ENCODE data around the gene ATG4A. TPM values are rescaled to one million over a fixed set of nuclear protein-coding genes. Genes with fewer than 3 reads are reported as not detected.

ATG4A gene
- total RNA-seq, 1 experiment from 2014 or later: 6.4 TPM

DNA sequence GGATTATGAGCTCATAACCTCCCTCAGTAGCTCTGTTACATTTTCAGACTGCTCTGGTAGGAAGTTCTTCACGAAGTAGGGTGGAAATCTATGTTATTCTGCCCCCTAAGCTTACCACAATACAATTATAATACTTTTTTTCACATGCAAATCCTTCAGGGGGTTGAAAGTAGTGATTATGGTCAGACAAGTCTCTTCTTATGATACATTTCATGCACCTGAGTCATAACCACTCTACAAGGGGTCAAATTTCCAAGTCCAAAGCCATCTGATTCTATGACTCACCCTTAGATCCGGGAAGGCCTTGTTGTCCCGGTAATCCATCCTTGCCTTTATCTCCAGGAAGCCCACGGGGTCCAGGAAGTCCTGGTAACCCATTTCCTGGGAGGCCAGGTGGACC is 95.2 kb downstream of the ATG4A start:
- no peak overlapping the region for H3T11ph ChIP-seq (ENCODE audit: low read length)
- H3K9me3 ChIP-seq (ENCODE audit: control insufficient read depth, low read depth, low read length): no peaks in the 10 kb centered on the region
- no peak overlapping the region for H2AFZ ChIP-seq (ENCODE audit: low read length)
- no peak overlapping the region for H3K56ac ChIP-seq (ENCODE audit: insufficient read length, low read depth, low read length)
- no peaks in the 10 kb centered on the region for H3K9me3 Mint-ChIP-seq
- peaks cover 5 to 6% of the 10 kb centered on the region in 2 experiments for H3K4me1 Mint-ChIP-seq
- H3K79me2 ChIP-seq (ENCODE audit: insufficient read depth, low read length): no peaks in the 10 kb centered on the region
- no peak for DNase-seq
- H3K9ac ChIP-seq (ENCODE audit: extremely low read depth, insufficient read length, low read length): no peak overlapping the region
- H3K23ac ChIP-seq (ENCODE audit: insufficient read length, low read depth, low read length): no peak overlapping the region
- H2BK15ac ChIP-seq (ENCODE audit: low read depth, low read length): no peak overlapping the region
- no peak overlapping the region for H2BK20ac ChIP-seq (ENCODE audit: low read depth, low read length, poor library complexity, severe bottlenecking)
- WGBS (ENCODE audit: extremely low coverage, insufficient read length, low lambda C conversion rate): no CpG with 5 or more reads among the region's 4 CpGs
- no peaks in the 10 kb centered on the region for H3K4me1 ChIP-seq (ENCODE audit: insufficient read depth, low read length)
- no peak overlapping the region for H3K14ac ChIP-seq (ENCODE audit: insufficient read depth, low read length)
- H3K27me3 ChIP-seq (ENCODE audit: insufficient read depth, low read length): no peaks in the 10 kb centered on the region
- no peaks in the 10 kb centered on the region for H3K23me2 ChIP-seq (ENCODE audit: insufficient read length, low read depth, low read length, poor library complexity, severe bottlenecking)
- H2AK5ac ChIP-seq (ENCODE audit: insufficient read length, low read length): no peak overlapping the region
- no peak overlapping the region for H4K8ac ChIP-seq (replicated peaks; ENCODE audit: insufficient read length, low read depth, low read length)
- H3K79me1 ChIP-seq (ENCODE audit: insufficient read depth, low read depth, low read length, poor library complexity, severe bottlenecking): no peaks in the 10 kb centered on the region
- H2BK120ac ChIP-seq (ENCODE audit: low read depth, low read length, poor library complexity, severe bottlenecking): no peak overlapping the region
- no peak overlapping the region for H3K18ac ChIP-seq (ENCODE audit: insufficient read length, low read depth, low read length)
- no peaks in the 10 kb centered on the region for H4K20me1 ChIP-seq (ENCODE audit: control insufficient read depth, insufficient read depth, insufficient read length)
- H4K91ac ChIP-seq (ENCODE audit: insufficient read length, low read depth, low read length): no peak overlapping the region
- no peak overlapping the region for H3K4me2 ChIP-seq (ENCODE audit: insufficient read depth, insufficient read length, low read length)
- no peak overlapping the region for H3K4me3 Mint-ChIP-seq
- H3K36me3 Mint-ChIP-seq (ENCODE audit: insufficient read depth in 1 of 3, low read depth in 3 of 3): peaks cover 8 to 12% (median 9%) of the 10 kb centered on the region in 3 experiments; a peak in 5 of 7 replicates
- H3K27me3 Mint-ChIP-seq (ENCODE audit: low read depth): no peaks in the 10 kb centered on the region
- TF ChIP-seq, protein P1, sequence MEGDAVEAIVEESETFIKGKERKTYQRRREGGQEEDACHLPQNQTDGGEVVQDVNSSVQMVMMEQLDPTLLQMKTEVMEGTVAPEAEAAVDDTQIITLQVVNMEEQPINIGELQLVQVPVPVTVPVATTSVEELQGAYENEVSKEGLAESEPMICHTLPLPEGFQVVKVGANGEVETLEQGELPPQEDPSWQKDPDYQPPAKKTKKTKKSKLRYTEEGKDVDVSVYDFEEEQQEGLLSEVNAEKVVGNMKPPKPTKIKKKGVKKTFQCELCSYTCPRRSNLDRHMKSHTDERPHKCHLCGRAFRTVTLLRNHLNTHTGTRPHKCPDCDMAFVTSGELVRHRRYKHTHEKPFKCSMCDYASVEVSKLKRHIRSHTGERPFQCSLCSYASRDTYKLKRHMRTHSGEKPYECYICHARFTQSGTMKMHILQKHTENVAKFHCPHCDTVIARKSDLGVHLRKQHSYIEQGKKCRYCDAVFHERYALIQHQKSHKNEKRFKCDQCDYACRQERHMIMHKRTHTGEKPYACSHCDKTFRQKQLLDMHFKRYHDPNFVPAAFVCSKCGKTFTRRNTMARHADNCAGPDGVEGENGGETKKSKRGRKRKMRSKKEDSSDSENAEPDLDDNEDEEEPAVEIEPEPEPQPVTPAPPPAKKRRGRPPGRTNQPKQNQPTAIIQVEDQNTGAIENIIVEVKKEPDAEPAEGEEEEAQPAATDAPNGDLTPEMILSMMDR (conservative IDR thresholded peaks at IDR 0.05): no peak
- H4K5ac ChIP-seq (ENCODE audit: insufficient read length, low read depth, low read length): no peak overlapping the region
- H2BK12ac ChIP-seq (ENCODE audit: insufficient read length, low read depth, low read length): no peak overlapping the region
- H3K4ac ChIP-seq (ENCODE audit: low read depth, low read length): no peak overlapping the region
- no peak overlapping the region for H3K27ac Mint-ChIP-seq
- no peak overlapping the region for H3K27ac ChIP-seq (ENCODE audit: insufficient read length, low read depth, low read length)
- H2BK5ac ChIP-seq (ENCODE audit: insufficient read length, low read length): no peak overlapping the region

Data from H9 (cell line).